ENCODE measurements around the gene THADA. TPM values are rescaled to one million over a fixed set of nuclear protein-coding genes. Genes with fewer than 3 reads are reported as not detected.

Gene THADA
- total RNA-seq, 1 donor from 2014 or later = 29.3 TPM

GRCh38 chr2:43311276-43311675 lies 284.6 kb downstream of the THADA start:
- no peaks in the 10 kb centered on the region for H4K20me1 ChIP-seq (ENCODE audit: low read depth)
- H3K79me2 ChIP-seq (ENCODE audit: low read depth) = no peaks in the 10 kb centered on the region
- no peaks in the 10 kb centered on the region for H3K36me3 ChIP-seq
- peaks cover 2% of the 10 kb centered on the region for H3K27me3 Mint-ChIP-seq (ENCODE audit: insufficient read depth, low read depth)
- H3K36me3 Mint-ChIP-seq = peaks cover 5% of the 10 kb centered on the region
- no peak overlapping the region for H3K27ac Mint-ChIP-seq
- H3K9ac ChIP-seq = no peak overlapping the region
- H3K27me3 ChIP-seq = no peaks in the 10 kb centered on the region
- no peaks in the 10 kb centered on the region for H3K9me3 Mint-ChIP-seq
- DNase-seq (ENCODE audit: low spot score) = no peak
- no peaks in the 10 kb centered on the region for H3K9me3 ChIP-seq (ENCODE audit: low read depth)
- peaks cover 4% of the 10 kb centered on the region for H3K4me1 Mint-ChIP-seq
- no peaks in the 10 kb centered on the region for H3F3A ChIP-seq (ENCODE audit: low read depth)
- no peaks in the 10 kb centered on the region for H3K4me1 ChIP-seq
- H3K4me3 Mint-ChIP-seq = no peak overlapping the region
- no peak for TF ChIP-seq EZH2phosphoT487 (IDR thresholded peaks at IDR 0.05)
- TF ChIP-seq EZH2 (IDR thresholded peaks at IDR 0.05) = no peak
- TF ChIP-seq CTCF (IDR thresholded peaks at IDR 0.05) = no peak
- H3K4me3 ChIP-seq = no peak overlapping the region
- no peak overlapping the region for H3K4me2 ChIP-seq
- no peak overlapping the region for H3K27ac ChIP-seq
- H2AFZ ChIP-seq (replicated peaks) = no peak overlapping the region

GRCh38 chr2:43309935-43310334 lies 285.9 kb downstream of the THADA start:
- Histone ChIP-seq H3K9me3 (ENCODE audit: low read depth) (no peaks in the 10 kb centered on the region), H3K9ac (no peak overlapping the region), H3K27ac (no peak overlapping the region), H3K36me3 (no peaks in the 10 kb centered on the region), H3K4me2 (no peak overlapping the region), H3K4me3 (no peak overlapping the region), H4K20me1 (ENCODE audit: low read depth) (no peaks in the 10 kb centered on the region), H3K4me1 (peaks cover 5% of the 10 kb centered on the region), H3K79me2 (ENCODE audit: low read depth) (no peaks in the 10 kb centered on the region), H3K27me3 (no peaks in the 10 kb centered on the region), H2AFZ (replicated peaks) (no peak overlapping the region), H3F3A (ENCODE audit: low read depth) (no peaks in the 10 kb centered on the region)
- H3K27ac Mint-ChIP-seq = no peak overlapping the region
- no peak overlapping the region for H3K4me3 Mint-ChIP-seq
- peaks cover 9% of the 10 kb centered on the region for H3K4me1 Mint-ChIP-seq
- no peaks in the 10 kb centered on the region for H3K9me3 Mint-ChIP-seq
- no peak for DNase-seq (ENCODE audit: low spot score)
- H3K36me3 Mint-ChIP-seq = peaks cover 5% of the 10 kb centered on the region
- H3K27me3 Mint-ChIP-seq (ENCODE audit: insufficient read depth, low read depth) = peaks cover 2% of the 10 kb centered on the region
- TF ChIP-seq EZH2 (IDR thresholded peaks at IDR 0.05) = no peak
- TF ChIP-seq CTCF (IDR thresholded peaks at IDR 0.05) = no peak
- TF ChIP-seq EZH2phosphoT487 (IDR thresholded peaks at IDR 0.05) = no peak

- H3K9me3 Mint-ChIP-seq = no peaks in the 10 kb centered on the region
- Histone ChIP-seq H3K27me3 (no peaks in the 10 kb centered on the region), H3K27ac (no peak overlapping the region), H3K9ac (no peak overlapping the region), H3K9me3 (ENCODE audit: low read depth) (no peaks in the 10 kb centered on the region), H3K4me2 (no peak overlapping the region), H3K4me3 (no peak overlapping the region), H3F3A (ENCODE audit: low read depth) (no peaks in the 10 kb centered on the region), H4K20me1 (ENCODE audit: low read depth) (no peaks in the 10 kb centered on the region), H2AFZ (replicated peaks) (no peak overlapping the region), H3K79me2 (ENCODE audit: low read depth) (no peaks in the 10 kb centered on the region), H3K36me3 (no peaks in the 10 kb centered on the region), H3K4me1 (peaks cover 5% of the 10 kb centered on the region)
- TF ChIP-seq EZH2 (IDR thresholded peaks at IDR 0.05) (no peak), EZH2phosphoT487 (IDR thresholded peaks at IDR 0.05) (no peak), CTCF (IDR thresholded peaks at IDR 0.05) (no peak)
- no peak overlapping the region for H3K4me3 Mint-ChIP-seq
- no peak for DNase-seq (ENCODE audit: low spot score)
- no peak overlapping the region for H3K27ac Mint-ChIP-seq
- H3K4me1 Mint-ChIP-seq = peaks cover 8% of the 10 kb centered on the region
- peaks cover 4% of the 10 kb centered on the region for H3K27me3 Mint-ChIP-seq (ENCODE audit: insufficient read depth, low read depth)
- H3K36me3 Mint-ChIP-seq = peaks cover 5% of the 10 kb centered on the region
These were observed 287.9 kb downstream of the THADA start for GRCh38 chr2:43307973-43308372.

Measured in neural progenitor cell (in vitro differentiated cells).